Activated naive CD8-positive, alpha-beta T cell treated with anti-CD3 and anti-CD28 coated beads, Interleukin-2, amount 50 U/mL, for 24 hours (primary cell): ENCODE data around the gene INSRR.

Source experiments
- ATAC-seq: fragments of 150-1000 bp; cut with Tn5 transposase; one replicate; pipeline ENCODE4 v1.10.0; 2021
- DNase-seq: peaks from one replicate; pipeline ENCODE4 v3.0.0; 2021
- H3K27ac Mint-ChIP-seq: one replicate; pipeline ENCODE4 v1.8.0; 2021; ENCODE audit warnings: mild to moderate bottlenecking, mixed read lengths
- H3K27me3 Mint-ChIP-seq: one replicate; pipeline ENCODE4 v1.8.0; 2021; ENCODE audit warnings: mixed read lengths
- H3K36me3 Mint-ChIP-seq: one replicate; pipeline ENCODE4 v1.8.0; 2021; ENCODE audit warnings: low read depth, mixed read lengths
- H3K4me1 Mint-ChIP-seq: one replicate; pipeline ENCODE4 v1.8.0; 2021; ENCODE audit warnings: mixed read lengths
- H3K4me3 Mint-ChIP-seq: one replicate; pipeline ENCODE4 v1.8.0; 2021; ENCODE audit warnings: mild to moderate bottlenecking, moderate library complexity, mixed read lengths
- H3K9me3 Mint-ChIP-seq: one replicate; pipeline ENCODE4 v1.8.0; 2021; ENCODE audit warnings: mixed read lengths

INSRR gene

DNA sequence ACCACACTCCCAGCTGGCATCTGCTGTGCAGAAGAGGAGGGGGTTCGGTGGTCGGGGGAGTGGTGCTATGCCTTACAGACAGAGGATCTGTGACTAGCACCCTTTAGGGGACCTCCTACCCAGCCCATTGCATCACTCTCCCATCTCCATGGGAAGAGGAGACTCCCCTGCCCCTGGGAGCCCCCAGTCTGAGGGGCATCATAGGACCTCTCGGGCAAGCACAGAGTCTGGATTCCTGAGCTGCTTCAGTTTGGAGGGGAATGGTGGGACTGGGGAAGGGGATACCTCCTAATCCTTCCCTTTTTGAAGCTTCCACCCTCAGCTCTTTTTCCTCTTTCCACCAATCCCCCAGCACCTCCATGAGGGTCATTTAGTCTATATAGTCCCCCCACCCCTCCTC, 1.4 kb downstream of the INSRR start:
- DNase-seq (no peak), ATAC-seq (no peak)
- H3K4me3 Mint-ChIP-seq = no peak overlapping the region
- H3K36me3 Mint-ChIP-seq = no peaks in the 10 kb centered on the region
- no peak overlapping the region for H3K27ac Mint-ChIP-seq
- no peaks in the 10 kb centered on the region for H3K9me3 Mint-ChIP-seq
- peaks cover 44% of the 10 kb centered on the region for H3K27me3 Mint-ChIP-seq
- H3K4me1 Mint-ChIP-seq = peaks cover 28% of the 10 kb centered on the region

DNA sequence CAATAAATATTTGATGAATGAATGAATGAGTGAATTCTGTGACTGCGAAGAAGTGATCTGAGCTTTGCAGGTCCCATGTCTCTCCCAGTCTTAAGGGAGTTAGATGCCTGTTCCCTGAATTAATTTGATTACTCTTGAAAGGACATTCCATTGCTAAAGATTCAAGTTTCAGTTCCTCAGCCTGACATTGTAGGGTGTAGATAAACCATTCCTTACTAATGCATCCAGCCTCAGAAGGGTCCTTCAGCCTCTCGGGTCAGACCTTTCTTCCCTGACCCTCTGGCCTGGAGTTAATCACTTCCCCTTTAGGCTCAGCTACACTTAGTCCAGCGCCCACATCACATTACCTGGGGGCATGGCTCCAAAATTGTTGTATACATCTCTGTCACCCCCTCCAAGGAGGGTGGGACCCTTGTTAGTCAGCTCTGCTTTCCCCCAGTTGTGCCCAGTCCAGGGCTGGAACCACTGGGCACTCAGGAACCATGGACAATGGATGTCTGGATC, 2.6 kb downstream of the INSRR start:
- no peak for ATAC-seq
- H3K36me3 Mint-ChIP-seq = no peaks in the 10 kb centered on the region
- no peak overlapping the region for H3K4me3 Mint-ChIP-seq
- peaks cover 35% of the 10 kb centered on the region for H3K27me3 Mint-ChIP-seq
- peaks cover 19% of the 10 kb centered on the region for H3K4me1 Mint-ChIP-seq
- DNase-seq = no peak
- no peak overlapping the region for H3K27ac Mint-ChIP-seq
- no peaks in the 10 kb centered on the region for H3K9me3 Mint-ChIP-seq

DNA sequence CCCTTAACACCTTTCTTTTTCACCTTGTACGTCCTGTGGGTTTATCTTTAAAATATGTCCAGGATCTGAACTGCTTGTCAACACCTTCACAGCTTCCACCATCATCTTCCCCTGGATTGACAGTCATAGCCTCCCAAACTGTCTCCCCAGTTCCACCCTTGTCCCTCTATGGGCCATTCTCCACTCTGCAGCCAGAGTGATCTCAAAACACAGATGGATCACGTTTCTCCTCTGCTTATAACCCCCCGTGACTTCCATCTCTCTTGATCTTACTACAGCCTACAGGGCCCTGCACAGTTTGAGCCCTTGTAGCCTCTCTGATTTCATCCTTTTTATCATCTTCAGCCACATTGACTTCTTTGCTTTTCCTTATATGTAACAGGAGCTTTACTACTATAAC, 4.3 kb downstream of the INSRR start:
- H3K4me1 Mint-ChIP-seq = peaks cover 10% of the 10 kb centered on the region
- H3K27me3 Mint-ChIP-seq = peaks cover 25% of the 10 kb centered on the region
- H3K4me3 Mint-ChIP-seq = no peak overlapping the region

DNA sequence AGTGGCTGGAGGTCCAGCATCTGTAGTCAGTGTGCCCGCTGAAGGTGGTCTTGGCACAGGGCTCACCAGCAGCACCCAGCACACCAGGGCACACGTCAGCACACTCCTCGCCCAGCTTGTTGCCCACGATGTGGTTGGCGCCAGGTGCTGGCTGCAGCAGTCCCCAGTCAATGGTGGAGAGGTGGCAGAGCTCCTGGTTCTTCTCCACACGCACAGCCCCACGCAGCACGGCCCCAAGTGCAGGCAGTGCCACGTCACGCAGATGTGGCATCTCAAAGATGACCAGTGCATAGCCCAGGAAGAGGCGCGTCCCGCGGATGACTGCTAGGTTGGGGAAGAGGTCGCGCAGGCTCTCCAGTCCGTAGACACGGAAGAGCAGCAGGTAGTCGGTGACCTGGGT, 5.2 kb downstream of the INSRR start:
- peaks cover 12% of the 10 kb centered on the region for H3K4me1 Mint-ChIP-seq
- H3K27ac Mint-ChIP-seq = no peak overlapping the region
- H3K27me3 Mint-ChIP-seq = peaks cover 23% of the 10 kb centered on the region
- DNase-seq = no peak
- ATAC-seq = no peak
- no peaks in the 10 kb centered on the region for H3K36me3 Mint-ChIP-seq
- no peaks in the 10 kb centered on the region for H3K9me3 Mint-ChIP-seq
- no peak overlapping the region for H3K4me3 Mint-ChIP-seq

More for the DNA sequence above, 4.3 kb downstream of the INSRR start:
- H3K27ac Mint-ChIP-seq = no peak overlapping the region
- no peaks in the 10 kb centered on the region for H3K36me3 Mint-ChIP-seq
- no peaks in the 10 kb centered on the region for H3K9me3 Mint-ChIP-seq
- DNase-seq = no peak
- ATAC-seq = no peak

DNA sequence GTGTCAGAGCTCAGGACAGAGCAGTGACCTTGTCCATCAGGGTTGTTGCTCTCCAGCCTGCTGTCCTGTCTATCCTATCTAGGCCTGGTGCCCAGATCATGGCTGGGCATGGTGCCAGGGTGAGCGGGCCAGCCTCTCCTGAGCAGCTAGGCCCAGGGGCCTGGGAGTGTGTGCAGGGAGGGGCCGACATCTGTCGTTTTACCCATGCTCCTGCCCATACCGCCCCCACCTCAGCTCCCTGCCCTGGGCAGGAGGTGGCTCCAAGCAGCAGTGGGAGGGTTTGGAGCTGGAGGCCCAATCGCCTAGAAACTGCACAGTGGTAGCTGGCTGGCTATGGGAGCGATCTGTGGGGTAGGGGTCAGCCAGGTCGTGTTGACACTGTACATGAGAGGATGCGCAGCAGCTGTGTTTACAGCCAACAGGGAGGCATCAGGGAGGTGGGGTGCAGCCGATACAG, 6.5 kb downstream of the INSRR start:
- Mint-ChIP-seq H3K4me3 (no peak overlapping the region), H3K36me3 (no peaks in the 10 kb centered on the region), H3K27me3 (peaks cover 18% of the 10 kb centered on the region), H3K9me3 (no peaks in the 10 kb centered on the region), H3K27ac (no peak overlapping the region), H3K4me1 (peaks cover 15% of the 10 kb centered on the region)
- no peak for DNase-seq
- ATAC-seq = no peak

DNA sequence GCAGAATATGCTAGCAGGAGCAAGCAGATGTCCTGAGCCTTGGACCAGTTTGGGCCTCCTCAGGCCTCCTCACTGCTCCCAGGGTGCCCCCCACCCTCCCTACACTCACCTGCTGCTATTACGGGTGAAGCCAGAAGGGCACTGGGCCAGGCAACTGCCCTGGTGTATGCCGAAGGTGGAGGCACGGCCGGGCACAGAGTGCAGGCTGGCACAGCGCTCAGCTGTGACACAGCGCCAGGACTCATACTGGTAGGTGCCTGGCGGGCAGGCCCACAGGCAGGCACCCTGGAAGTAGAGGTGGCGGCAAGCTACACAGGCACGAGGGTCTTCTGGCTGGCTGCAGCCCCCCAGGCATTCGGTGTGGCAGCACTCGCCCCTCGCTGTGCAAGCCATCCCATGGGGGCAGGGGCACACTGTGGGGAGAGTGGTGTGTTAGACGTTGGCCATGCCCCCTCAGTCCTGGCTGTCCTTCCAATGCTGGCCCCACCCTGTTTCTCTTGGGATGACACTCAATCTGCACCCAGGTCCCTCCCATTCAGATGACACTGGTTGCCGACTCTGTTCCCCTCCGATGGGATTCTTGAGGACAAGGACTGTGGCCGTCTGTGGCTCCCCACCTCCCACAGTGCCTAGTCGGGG, 7.0 kb downstream of the INSRR start:
- Mint-ChIP-seq H3K4me1 (peaks cover 15% of the 10 kb centered on the region), H3K27me3 (peaks cover 22% of the 10 kb centered on the region), H3K9me3 (no peaks in the 10 kb centered on the region), H3K36me3 (no peaks in the 10 kb centered on the region), H3K4me3 (no peak overlapping the region), H3K27ac (no peak overlapping the region)
- ATAC-seq (no peak), DNase-seq (no peak)

DNA sequence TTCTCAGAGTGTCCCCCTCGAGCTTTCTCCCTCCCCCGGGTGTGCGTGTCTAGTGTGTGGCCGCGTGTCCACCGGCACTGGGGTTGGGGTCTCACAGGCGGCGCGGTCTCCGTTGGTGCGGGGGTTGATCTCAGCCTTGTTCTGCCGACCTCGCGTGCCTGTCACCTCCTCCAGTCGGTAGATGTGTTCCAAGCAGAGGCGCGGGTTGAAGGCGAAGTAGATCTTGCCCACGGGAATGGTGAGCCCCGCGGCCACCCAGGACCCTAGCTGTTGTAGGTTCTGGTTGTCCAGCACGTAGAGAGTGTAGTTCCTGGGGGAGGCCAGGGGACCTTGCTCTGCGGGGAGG, 9.8 kb downstream of the INSRR start:
- H3K4me3 Mint-ChIP-seq = peak overlapping the region; percentile 14
- no peak overlapping the region for H3K27ac Mint-ChIP-seq
- peaks cover 34% of the 10 kb centered on the region for H3K27me3 Mint-ChIP-seq
- no peak for ATAC-seq
- H3K4me1 Mint-ChIP-seq = peaks cover 26% of the 10 kb centered on the region
- no peaks in the 10 kb centered on the region for H3K36me3 Mint-ChIP-seq
- DNase-seq = no peak
- H3K9me3 Mint-ChIP-seq = no peaks in the 10 kb centered on the region

DNA sequence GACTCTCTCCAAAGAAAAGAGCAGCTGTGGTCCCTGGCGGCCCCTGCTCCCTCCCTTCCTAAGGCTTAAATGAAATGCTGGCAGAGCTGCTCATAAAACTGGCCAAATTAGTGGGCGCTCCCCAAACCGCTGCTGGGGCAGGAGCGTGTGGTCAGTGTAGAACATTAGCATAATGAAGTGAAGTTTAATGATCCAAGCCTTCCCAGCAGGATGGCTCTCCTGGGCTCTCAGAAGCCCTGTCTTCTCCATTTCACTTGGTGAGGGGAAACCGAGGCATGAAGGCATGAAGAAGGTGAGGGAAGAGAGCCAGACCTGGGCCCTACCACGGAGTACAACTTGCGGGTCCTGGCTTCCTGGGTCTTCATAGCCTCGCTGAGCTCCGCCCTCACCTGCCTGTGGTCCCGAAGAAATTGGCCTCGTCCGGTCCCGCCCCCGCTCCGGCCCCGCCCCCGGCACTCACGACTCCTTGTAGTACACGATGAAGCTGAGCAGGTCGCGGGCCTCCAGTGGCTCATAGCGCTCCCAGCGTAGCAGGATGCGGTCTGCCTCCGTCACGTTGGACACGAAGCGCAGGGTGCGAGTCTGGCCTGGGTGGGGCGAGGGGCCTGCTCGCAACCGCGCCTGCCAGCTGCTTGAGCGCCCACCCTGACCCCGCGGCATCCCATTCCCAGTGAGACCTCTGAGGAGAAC, 10.3 kb downstream of the INSRR start:
- H3K9me3 Mint-ChIP-seq = no peaks in the 10 kb centered on the region
- DNase-seq (peak; percentile 75), ATAC-seq (peak; percentile 73)
- H3K4me1 Mint-ChIP-seq = peaks cover 26% of the 10 kb centered on the region
- peaks cover 39% of the 10 kb centered on the region for H3K27me3 Mint-ChIP-seq
- H3K27ac Mint-ChIP-seq = no peak overlapping the region
- H3K36me3 Mint-ChIP-seq = no peaks in the 10 kb centered on the region
- peak overlapping the region; percentile 21 for H3K4me3 Mint-ChIP-seq

DNA sequence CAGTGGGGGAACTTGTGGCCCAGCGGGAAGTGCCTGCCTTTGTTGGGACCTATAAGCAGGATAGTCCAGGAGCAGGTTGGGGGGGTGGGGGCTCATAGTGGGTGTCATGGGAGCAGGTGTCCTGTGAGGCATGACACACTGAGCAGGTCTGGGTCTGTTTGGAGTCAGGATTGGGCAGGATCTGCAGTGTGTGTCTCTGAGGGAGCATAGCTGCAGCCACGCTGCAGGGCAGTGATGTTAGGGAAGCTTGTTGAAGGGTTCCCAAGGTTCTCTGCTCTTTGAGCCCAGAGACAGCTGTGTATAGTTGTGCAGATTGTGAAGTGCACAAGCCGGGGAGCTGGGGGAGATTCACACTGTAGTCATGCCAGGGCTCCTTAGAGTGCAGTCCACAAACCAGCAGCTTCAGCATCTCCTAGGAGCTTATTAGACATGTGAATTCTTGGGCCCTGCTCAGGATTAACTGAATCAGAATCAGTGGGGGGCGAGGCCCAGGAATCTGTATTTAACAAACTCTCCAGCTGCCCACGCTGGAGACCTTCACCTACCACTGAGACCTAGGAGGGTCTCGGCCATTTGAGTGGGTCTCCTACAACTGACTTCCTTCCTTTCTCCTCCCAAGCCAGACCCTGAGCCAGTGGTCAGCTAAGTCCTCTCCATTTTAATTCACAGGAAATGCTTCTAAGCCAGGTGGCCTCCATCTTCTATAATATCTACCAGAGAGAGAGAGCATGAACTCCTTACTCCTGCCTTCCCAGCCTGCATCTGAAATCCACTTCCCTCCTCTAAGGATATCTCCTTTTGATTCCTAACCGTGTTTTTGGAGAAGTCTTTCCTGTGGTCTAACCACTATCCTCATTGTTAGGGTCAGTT, 11.1 kb downstream of the INSRR start:
- ATAC-seq (no peak), DNase-seq (no peak)
- peaks cover 26% of the 10 kb centered on the region for H3K4me1 Mint-ChIP-seq
- H3K36me3 Mint-ChIP-seq = no peaks in the 10 kb centered on the region
- H3K27me3 Mint-ChIP-seq = peaks cover 46% of the 10 kb centered on the region
- H3K9me3 Mint-ChIP-seq = no peaks in the 10 kb centered on the region
- peak overlapping the region; percentile 21 for H3K4me3 Mint-ChIP-seq
- H3K27ac Mint-ChIP-seq = no peak overlapping the region

DNA sequence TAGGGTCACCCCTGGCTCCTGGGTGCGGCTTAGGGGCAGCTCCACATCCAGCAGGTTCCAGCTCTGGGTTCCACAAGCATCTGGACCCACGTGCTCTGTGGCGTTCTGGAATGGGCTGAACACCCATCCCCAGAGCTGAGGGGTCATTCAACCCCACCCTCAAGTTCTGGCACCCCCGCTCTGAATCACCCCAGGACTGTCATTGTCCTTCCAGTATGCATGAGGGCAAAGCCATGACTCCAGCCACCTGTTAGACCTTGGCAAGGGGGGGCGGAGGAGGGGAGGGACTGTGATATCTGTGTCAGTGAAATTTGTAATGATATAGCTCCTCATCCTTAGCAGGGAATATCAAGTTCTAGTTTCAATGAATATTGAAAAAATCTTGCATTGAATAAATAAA, 12.3 kb downstream of the INSRR start:
- H3K36me3 Mint-ChIP-seq = no peaks in the 10 kb centered on the region
- H3K4me1 Mint-ChIP-seq = peaks cover 26% of the 10 kb centered on the region
- H3K4me3 Mint-ChIP-seq = no peak overlapping the region
- H3K27me3 Mint-ChIP-seq = peaks cover 56% of the 10 kb centered on the region
- no peak for ATAC-seq
- DNase-seq = no peak
- no peak overlapping the region for H3K27ac Mint-ChIP-seq
- no peaks in the 10 kb centered on the region for H3K9me3 Mint-ChIP-seq

DNA sequence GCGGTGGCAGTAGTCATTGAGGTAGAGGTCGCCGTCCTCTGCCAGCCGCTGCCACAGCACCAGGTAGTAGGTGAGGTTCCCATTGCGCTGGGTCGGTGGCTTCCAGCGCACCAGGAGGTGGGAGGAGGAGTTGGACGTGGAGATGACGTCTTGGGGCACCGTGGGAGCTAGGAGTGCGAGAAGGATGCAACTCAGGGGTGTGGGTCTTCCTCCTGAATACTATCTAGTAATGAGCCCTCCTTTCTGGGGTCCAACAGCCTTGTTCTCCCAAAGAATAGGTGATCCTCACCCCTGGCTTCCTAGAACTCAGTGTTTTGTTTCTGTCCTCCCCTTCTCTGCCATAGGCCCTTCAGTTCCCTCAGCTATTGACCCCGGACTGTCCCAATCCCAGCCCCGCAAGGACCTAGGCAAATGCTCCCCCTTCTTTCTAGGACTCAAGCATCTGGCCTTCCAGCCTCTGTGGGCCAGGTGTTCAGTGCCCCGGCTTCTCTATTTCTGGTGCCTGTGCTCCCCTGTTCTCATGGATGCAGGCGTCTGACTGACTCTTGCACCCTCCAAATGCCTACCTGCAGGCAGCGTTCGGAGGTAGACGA, 12.9 kb downstream of the INSRR start:
- Mint-ChIP-seq H3K4me3 (peak overlapping the region; percentile 1), H3K4me1 (peaks cover 26% of the 10 kb centered on the region), H3K36me3 (no peaks in the 10 kb centered on the region), H3K27ac (no peak overlapping the region), H3K27me3 (peaks cover 56% of the 10 kb centered on the region), H3K9me3 (no peaks in the 10 kb centered on the region)
- ATAC-seq = no peak
- no peak for DNase-seq

DNA sequence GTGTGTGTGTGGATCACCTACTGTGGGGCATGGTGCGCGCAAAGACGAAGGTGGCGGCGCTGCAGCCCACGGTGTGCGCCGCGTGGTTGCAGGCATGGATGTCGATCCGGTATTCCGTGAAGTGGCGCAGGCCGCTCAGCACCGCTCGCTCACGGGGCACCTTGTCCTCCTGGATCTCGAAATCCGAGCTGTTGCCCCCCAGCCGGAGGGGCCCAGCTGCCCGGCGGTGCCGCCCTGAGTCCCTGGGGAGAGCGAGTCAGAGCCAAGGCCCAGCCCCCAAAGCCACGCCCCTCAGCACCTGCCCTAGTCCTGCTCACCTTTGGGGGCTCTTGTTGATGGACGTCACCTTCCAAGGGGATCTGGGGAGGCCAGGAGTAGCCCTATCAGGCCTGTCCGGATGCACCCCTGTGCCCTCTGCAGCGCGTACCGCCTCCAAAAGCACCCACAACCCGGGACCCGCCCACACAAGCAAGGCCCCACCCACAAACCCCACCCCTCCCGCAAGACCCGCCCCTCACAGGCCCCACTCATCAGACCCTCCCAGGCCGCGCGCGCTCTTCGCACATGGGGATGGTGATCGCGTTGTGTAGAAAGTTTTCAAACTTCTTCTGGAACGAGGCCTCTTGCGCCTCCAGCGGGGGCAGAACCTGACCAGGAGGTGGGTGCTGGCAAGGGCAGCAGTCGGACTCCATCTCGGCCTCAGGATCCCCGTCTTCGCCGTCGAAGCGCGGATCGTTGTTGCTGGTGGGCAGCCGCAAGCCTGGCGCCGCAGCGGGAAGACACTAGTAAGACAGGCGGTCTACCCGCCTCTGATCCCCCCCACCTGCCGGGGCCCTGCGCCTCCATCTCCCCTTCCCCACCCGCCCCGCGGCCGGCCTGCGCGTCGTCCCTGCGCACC, 13.6 kb downstream of the INSRR start:
- H3K4me3 Mint-ChIP-seq = peak overlapping the region; percentile 38
- peaks cover 56% of the 10 kb centered on the region for H3K27me3 Mint-ChIP-seq
- peak; percentile 16 for ATAC-seq
- H3K9me3 Mint-ChIP-seq = no peaks in the 10 kb centered on the region
- no peak overlapping the region for H3K27ac Mint-ChIP-seq
- peaks cover 26% of the 10 kb centered on the region for H3K4me1 Mint-ChIP-seq
- peak; percentile 44 for DNase-seq
- H3K36me3 Mint-ChIP-seq = no peaks in the 10 kb centered on the region

DNA sequence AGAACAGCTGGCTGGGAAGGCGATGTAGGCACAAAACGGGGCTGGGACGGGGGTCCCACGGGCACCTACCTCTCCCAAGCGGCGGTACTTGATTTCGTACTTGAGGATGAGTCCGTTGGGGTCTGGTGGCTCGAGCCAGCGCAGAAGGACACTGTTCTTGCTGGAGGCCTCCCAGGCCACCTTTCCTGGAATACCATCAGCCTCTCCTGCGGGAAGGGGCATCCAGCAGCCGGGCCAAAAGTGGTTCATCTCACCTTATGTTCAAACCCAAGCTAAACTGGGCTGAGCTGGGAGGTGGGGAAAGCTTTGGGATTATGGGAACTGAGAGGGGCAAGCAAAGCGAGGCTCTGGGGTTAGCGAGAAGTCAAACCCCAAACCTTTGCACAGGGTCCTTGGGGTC, 14.3 kb downstream of the INSRR start:
- Mint-ChIP-seq H3K4me1 (peaks cover 26% of the 10 kb centered on the region), H3K36me3 (no peaks in the 10 kb centered on the region), H3K4me3 (peak overlapping the region; percentile 32), H3K27me3 (peaks cover 59% of the 10 kb centered on the region), H3K9me3 (no peaks in the 10 kb centered on the region), H3K27ac (no peak overlapping the region)
- DNase-seq (no peak), ATAC-seq (no peak)

DNA sequence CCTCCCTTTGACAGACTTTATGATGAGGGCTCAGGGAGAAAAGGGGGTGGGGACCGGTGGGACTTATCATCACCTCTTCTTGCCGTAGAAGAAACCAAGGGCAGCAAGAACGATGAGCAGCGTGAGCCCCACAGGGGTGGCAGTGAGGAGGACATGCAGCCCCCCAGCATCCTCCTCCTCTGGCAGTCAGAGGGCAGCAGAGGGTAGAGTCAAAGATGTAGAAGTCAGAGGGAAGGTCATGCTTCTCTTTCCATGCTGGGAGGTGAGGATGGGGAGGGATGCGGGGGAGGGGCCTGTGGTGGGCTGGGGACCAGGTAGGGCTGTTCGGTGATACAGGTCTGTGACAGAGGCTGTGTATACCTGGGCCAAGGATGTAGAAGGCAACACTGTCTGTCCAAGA, 14.8 kb downstream of the INSRR start:
- Mint-ChIP-seq H3K4me1 (peaks cover 25% of the 10 kb centered on the region), H3K4me3 (no peak overlapping the region), H3K27me3 (peaks cover 59% of the 10 kb centered on the region), H3K36me3 (no peaks in the 10 kb centered on the region), H3K27ac (no peak overlapping the region), H3K9me3 (no peaks in the 10 kb centered on the region)
- no peak for DNase-seq
- ATAC-seq = no peak
